Measurements from ENCODE around the gene ADORA3.

ADORA3 gene

DNA sequence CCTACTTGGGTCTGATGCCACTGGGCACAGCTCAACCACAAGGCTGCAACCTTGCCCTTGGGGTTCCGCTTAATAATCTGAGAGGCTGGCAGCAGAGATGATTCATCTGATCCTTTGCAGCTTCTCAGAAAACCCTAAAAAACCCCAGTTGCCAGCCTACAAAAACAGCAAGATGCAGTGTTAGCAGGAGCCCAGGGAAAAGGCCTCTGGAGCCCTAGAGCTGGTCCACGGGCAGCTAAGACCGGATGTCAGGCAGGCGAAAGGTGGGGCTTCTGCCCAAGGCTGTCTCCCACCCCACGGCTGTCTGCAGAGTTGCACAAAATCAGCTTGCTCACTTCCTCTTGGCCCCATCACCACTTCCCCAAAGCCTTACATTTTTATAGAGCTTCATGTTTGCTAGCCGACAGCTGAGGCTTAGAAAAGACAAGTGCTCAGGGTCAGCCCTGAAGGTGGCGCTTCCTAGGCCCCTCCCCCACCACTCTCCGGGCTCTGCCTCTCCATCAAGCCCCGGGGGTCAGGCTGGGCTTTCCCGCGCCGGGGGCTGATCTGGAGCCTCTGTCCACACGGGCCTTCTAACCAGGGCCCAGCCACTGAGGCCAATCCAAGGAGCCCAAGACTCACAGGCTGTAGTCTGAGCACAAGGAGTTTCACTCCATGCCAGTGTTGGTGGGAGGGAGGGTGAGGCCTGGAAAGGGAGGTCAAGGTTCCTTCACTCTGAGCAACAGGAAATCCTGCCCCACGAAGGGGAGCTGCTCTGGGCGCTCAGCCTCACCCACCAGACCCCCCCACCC lies 4.2 kb upstream of the ADORA3 start:
- no peak for DNase-seq (ENCODE audit: low spot score)

DNA sequence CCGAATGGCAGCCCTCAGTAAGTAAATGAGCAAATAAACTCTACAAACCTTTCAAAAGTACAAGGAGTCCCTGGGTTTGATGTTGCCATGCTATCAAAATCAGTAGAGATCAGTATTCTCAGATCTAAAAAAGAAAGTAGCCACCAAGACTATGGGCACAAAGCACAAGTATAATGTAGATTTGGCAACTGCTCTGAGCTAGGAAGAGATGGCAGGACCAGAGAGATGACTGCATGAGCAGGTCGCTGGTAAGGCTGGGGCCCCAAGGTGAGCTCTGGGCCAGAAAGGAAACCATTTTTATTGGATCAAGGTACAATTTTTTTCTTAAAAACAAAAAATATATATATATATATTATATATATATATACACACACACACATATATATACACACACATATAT lies 3.1 kb upstream of the ADORA3 start:
- DNase-seq (ENCODE audit: low spot score) = no peak

DNA sequence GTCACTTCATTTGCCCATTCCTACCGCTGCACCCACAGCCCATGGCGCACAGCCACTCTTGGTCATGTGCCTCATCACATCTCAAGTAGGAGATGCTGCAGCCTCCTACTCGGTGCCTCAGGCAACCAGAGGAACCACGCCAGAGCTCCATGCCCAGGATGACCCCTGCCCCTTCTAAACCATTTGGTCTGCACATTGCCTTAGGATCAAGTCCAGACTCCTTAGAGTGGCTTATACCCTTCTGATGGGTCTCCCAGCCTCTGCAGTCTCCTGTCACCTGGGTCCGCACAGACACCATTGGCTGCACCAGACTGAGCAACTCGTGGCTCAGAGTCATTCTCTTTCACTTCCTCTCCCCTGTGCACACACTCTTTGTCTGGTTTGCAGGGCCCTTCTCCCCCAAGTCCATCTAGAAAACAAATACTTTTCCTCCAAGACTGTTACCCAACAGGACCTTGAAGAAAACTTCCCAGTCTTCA lies 2.2 kb upstream of the ADORA3 start:
- DNase-seq (ENCODE audit: low spot score) = no peak

DNA sequence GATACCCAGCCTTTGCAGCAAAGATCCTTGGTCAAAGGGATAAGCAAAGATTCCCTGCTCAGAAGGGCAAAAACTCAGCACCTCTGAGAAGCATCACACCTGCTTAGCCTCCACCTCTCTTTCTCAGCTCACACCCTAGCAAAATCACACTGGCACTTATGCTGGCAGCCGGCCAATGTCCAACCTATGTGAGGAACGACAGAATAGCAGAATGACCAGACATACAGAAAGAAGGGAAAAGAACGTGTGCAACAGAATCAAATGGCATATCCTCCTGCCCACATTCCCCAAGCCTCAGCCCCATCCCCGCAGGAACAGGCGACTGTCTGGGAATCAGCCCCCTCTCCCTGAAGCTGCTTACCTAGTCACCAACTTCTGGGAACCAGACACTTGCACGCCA lies 664 bp upstream of the ADORA3 start:
- no peak for DNase-seq (ENCODE audit: low spot score)

DNA sequence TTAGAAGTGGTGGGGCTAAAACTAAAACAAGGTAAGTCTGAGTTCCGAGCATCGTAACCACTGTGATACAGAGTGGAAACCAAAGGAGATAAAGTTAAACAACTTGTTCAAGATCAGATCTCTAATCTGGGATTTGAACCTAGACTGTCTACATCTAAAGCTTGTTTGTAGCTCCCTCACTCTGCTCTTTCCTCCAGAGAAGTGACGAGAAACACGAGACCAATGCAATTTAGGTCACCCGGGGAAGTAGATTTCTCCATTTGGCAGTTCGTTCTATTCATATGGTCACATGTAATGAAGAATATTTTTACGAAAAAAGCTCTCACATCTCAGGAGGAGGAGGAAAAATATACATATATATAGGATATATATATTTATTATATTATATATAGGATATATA lies 1.8 kb downstream of the ADORA3 start:
- no peak for DNase-seq (ENCODE audit: low spot score)

DNA sequence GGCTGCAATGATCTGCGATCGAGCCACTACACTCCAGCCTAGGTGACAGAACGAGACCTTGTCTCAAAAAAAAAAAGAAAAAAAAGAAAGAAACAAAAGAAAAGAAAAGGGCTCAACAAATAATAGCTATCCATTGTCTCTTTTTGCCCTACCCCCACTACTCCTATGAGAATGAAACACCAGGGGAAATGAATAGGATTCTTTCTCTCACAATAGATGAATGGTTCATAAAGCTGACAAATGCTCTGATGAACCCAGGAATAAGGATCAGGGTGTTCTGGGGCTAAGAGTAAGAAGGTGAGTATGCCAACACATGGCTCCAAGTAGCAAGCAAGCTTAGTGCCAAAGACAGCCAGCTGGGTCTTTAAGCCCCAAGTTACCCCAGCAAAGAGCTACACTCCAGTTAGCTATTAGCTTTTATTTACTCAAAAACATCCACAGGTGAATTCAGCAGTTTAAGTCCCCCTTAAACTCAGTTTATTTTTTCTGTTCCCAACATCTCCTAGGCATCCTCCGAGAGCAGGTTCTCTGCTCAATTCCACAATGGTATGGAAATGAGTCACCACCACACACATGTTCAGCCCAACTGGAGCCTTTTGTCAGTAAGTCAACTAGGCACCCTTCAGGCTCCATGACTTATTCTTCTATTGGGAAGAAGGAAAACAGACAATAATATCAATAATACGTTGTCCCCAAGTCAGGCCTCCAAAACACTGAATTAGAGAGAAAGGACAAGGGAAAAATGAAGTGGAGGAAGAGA lies 4.2 kb downstream of the ADORA3 start:
- DNase-seq (ENCODE audit: low spot score) = no peak

DNA sequence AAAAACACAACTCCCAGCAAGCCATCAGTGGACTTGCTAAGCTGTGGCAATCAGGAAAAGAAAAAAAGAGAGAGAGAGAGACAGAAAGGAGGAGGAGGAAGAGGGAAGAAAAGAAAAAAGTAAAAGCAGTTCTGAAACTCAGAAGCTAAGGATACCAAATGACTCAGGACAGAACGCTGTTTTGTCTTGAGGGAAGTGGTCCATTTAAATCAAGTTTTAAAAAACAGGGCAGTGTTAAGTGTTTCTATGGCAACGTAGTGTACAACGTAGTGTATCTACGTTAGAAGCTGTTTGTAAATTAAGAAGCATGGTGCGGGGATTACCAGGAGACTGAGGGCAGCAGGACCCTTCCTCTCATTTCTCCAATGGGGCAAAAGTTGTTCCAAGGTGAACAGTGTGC lies 5.8 kb downstream of the ADORA3 start:
- DNase-seq (ENCODE audit: low spot score) = no peak

DNA sequence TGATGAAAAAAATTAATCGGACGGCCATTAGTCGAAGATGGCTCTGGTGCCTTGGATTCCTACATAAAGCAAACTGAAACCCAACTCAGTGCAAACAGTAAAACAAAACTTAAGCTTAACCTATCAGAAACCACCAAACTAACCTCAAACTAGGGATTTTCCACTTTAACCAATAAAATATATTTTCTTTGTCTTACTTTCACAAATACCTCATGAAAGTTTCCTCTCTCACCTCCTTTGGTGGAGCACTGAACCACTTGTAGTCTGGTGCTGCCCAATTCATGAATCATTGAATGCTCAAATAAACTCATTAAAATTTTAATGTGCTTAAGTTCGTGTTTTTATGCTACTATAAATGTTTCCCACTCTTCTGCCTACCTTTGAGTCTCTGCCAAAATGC lies 7.0 kb downstream of the ADORA3 start:
- no peak for DNase-seq (ENCODE audit: low spot score)

DNA sequence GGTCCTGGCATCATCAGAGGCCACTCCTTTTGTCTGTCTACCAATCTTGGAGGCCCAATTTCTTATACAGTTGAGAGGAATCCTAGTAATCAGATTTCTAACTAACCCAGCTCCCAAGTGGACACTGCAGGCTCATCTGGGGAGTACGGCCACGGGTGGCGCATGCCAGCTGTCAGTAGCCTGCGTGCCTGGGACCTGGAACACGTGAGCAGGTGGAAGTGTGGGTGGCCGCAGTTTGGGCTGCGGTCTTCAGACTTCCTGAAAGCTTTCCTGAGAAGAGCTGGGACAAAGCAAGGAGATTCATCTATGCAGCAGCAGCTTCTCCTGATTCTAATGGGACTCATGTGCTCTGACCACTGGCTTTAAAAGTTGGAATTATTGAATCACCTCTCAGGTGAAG lies 12.4 kb downstream of the ADORA3 start:
- no peak for DNase-seq (ENCODE audit: low spot score)

DNA sequence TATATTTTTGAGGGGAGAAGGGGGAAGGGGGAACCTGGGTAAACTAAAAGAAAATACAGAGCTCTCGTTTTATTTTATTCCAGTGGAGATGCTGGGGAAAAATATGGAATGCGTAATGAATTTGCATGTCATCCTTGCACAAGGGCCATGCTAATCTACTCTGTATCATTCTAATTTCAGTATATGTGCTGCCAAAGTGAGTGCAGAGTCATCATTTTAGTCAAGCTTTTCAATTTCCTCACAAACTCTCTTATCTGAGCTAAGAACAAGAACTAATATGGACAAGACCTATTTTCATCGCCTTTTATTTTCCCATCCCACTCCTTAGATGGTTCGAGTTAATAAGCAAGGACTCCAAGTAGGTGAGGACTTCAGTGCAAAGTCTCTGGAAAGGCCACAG lies 13.2 kb downstream of the ADORA3 start:
- no peak for DNase-seq (ENCODE audit: low spot score)

DNA sequence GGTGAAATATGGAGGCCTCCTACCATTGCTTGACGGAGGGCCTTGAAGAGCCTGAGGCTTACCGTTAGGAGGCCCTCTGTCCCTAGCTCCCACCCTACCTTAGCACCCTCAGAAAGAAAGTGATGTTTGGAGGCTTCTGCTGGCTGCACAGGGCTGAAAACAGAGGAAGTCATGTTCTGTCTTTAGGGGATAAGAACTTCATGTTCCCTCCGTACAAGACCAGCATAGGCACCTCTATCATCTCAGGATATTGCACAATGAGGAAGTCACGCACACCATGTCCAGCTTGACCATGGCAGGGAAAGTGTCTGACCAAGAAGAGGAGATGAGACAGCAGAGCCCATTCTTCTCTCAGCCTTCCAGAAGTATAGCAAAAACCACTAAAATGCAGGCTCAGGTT lies 13.8 kb downstream of the ADORA3 start:
- no peak for DNase-seq (ENCODE audit: low spot score)

DNA sequence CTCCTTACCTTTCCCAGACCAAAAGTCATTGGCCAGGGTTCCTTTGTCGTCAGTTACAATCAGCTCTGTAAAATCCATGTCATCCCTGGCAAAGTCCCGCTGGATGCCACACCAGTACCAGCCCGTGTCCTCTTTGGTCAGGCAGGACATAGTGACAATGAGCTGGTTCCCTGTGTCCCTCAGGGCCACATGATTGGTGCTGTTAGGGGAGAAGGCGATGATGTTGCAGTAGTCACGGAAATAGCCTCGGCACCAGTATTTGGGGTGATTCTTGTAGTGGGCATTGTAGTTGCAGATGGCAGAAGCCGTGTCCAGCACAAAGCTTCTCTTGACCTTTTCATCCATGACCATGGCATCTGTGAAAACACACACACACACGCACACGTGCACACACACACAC lies 14.8 kb downstream of the ADORA3 start:
- no peak for DNase-seq (ENCODE audit: low spot score)

DNA sequence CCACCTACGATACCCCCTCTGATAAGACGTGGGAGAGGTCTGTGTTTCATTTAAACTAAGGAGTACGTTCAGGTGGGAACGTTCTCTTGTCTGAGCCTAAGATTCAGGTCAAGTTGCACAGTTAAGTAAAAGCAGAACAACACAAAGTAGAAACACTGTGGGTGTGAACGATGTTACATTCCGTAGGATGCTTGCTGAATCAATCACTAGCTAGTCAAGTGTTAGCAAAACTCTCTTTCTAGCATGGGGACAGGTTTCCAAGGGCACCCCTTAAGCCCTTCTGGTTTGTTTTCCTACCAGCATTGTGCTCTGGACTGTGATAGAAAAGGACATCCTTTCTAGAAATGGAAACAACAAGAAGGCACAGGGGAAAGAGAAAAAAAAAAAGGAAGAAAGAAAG lies 16.3 kb downstream of the ADORA3 start:
- no peak for DNase-seq (ENCODE audit: low spot score)

DNA sequence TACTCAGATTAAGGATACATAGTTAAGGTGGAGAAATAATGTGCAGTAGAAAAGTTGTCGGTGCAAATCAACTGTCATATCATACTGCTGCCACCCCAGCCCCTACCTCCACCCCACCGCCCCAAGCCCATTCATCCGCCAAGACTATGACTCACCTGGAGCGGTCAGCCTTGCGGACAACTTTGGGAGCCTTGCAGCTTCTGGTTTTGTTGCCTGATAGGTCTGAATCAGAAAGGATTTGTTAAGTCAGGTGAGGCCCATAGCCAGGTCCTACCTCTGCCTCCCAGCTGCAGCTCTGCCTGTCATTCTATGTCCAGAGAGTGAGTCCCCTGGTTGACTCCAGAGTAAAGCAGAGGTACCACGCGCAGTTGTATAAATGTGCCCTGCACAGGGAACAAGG lies 17.0 kb downstream of the ADORA3 start:
- no peak for DNase-seq (ENCODE audit: low spot score)

DNA sequence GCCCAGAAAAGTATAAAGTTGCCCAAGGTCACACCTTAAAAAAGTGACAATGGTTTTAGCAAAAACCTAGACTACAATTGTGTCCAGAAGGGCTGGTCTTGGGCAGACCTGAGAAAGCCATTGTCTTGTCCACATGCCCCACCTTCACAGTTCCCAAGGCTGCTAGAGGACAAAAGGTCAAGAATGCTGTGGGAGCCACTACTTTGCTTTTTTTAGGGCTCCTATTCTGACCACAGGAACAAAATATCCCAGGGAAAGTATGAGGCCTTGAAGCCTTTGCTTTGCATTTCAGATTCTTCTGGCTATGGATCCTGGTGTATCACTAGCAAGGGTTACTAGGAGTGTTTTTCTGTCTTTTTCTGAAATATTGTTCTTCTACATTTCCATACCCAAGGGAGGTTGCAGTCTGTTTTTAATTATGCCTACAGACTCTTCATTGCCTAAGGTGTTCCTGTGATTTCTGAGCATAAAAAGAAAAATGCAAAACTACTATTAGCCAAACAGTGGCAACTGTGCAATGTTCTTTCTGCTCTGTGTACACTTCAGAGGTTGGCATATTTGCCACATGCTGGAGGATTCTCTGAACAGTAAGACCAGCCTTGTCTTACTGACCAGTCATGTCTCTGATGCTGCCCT lies 18.9 kb downstream of the ADORA3 start:
- no peak for DNase-seq (ENCODE audit: low spot score)

DNA sequence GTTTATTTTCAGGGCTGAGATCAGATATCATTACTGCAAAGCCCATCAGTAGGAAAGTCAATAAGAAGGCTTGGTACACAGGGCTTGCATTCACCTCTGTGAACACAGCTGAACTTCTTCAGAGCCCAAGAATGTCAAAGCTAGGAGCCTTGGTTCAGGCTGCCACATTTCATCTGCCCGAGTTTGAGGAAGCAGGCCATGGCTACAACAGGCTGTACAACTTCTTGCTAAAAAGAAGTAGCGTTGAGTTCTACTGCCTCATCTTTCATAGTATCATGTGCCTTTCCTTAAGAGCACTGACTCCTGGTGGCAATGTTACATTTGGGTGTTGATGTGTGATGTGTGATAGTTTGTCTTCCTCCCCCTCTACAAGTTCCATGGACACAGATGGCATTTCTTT lies 19.6 kb downstream of the ADORA3 start:
- DNase-seq (ENCODE audit: low spot score) = no peak

DNA sequence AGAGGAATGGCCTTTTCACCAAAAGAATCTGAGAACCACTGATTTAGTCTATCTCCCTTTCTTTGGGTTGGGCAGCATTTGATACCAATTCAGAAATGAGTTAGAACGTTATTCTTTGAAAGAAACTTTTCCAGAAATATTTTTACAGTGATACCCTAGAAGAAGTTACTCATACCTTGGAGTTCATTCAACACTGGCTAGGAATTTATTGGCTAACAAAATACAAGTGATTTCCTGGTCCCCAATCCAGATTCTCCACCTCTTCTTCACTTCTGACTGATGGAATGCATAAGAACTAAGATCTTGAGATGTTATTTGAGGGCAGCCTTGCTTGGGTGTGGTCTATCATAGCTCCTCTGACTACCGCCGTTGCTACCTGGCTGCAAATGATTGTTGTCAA lies 20.3 kb downstream of the ADORA3 start:
- no peak for DNase-seq (ENCODE audit: low spot score)

DNA sequence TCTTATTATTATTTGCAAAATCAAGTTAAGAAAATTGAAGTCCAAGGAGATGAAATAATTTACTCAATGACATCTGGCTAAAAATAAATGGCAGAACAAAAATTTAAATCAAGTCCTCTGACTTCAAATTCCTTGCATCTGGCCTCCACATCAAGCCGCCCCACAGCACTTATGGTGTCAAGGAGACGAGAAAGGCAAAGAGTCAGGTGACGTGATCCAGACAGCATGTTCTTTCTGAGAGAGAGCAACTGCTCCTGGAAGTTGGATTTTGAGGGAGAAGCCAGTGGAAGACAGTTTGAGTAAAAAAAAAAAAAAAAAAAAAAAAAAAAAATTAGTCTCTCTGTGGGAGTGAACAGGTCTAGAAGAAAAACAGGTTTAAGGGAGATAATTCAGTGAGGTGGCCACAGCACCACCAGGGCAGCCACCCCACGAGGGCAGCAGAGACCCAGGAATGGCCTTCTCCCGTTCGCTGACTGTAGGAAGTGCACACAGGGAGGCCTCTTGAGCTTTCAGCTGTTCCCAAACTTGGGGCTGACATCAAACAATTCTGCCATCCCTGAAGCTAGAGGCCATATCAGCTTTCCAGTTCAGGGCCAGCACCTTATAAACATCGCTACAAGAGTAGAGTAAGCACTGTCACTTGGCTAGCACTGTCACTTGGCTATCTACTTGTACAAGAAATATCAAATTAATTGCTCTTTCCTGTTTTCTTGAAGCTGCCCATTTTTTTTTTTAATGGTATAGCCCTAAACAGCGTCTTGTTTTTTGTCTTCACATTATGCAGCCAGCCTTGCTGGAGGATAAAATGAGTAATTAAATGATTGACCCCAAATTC lies 21.8 kb downstream of the ADORA3 start:
- DNase-seq (ENCODE audit: low spot score) = peak; percentile 67

DNA sequence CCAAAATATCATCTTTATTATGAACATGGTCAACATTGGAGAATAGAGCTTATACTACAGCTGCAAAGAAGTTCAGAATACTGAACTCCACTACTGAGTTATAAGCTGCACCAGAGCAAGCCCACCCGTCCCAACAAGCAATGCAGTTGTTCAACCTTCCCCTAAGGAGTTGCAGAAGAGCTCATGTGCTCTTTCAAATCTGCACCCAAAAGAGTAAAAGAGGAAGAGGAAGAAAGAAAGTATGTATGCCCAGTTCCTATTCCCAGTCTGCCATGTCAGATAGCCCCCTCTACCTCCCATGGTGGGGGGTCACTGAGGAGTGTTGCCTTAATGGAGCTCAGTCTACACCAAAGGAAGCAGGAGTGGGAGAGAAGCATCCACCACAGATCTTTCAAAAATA lies 22.8 kb downstream of the ADORA3 start:
- no peak for DNase-seq (ENCODE audit: low spot score)

DNA sequence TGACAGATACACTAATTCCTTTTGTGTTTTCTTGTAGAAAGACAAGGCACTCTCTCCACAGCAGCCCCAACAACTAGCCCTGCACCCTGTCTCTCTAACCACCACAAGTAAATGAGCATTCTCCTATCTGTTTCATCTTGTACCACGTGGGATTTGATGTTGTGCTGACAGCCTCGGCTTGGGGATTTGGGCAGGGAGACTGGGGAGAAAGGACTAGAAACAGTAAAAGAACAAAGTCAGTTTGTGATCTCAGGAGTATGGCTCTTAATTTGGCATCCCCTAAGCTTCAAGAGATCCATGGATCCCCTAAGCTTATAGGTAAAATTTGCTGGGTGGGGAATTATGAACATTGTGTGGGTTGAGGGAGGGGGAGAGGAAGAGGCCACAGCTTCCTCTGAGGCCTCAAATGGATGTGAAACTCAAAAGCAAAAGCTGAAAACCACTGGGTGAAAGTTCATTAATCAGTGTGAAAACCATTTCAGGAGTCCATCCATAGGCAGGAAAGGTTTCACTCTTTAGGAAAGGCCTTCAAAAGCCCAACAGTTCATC lies 26.6 kb downstream of the ADORA3 start:
- DNase-seq (ENCODE audit: low spot score) = no peak

DNA sequence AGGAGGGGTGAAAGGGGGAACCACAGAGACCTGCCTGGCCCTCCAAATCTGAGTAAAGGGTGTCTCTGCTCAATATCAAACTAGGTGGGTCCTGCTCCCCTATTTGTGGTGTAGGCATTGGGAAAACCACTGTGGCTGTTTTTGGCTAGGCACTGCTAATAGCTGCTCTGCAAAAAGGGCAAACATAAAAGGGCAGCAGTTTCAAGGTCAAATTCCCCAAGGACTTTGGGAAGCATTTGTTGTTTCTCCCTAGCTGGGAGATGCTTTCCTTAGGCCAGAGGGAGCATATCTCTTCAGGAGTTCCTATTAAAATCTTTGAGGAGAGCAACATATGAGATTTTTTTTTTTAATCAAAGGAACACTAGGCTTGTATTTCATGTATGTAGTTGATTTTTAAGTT lies 27.2 kb downstream of the ADORA3 start:
- DNase-seq (ENCODE audit: low spot score) = no peak

DNA sequence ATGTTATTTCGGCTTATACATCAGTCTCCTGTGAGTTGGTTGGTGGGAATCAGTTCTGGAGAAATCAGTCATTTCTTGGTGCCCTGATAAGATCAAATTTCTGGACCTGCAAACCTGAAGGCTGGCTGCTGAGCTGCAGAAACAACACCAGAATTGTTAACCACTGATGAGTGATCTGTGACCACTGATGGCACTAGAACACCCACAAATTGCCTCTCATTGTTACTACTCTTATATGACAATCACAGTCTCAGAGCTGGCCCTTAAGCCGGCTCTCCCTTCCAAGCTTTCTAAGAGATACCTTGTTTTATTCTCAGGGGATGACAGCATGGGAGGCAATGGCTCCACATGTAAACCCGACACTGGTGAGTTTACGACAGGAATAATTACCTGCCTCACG lies 27.7 kb downstream of the ADORA3 start:
- DNase-seq (ENCODE audit: low spot score) = no peak

Measured in HuH-7.5 (cell line).